K562 (cell line): ENCODE results near the gene NOL11. TPM values are rescaled to one million over a fixed set of nuclear protein-coding genes. Genes with fewer than 3 reads are reported as not detected.

Experiments used
- ATAC-seq: fragments of 200-7000 bp; cut with Tn5 transposase; 3 replicates; pipeline ENCODE4 v1.9.1; 2020; ENCODE audit warnings: moderate library complexity
- BruUV-seq: library from RNA; stranded (reverse); fragments of 400-500 nt; replicated peaks from 2 replicates; lab custom pipeline; 2021; lab: Mats Ljungman, UMichigan
- CTCF ChIA-PET: fragments of 300-600 bp; formaldehyde crosslinking; extraction: SDS; loops from one replicate; lab custom pipeline; 2021; ENCODE audit warnings: low intra/inter-chr PET ratio; lab: Yijun Ruan, JAX
- POLR2A ChIA-PET: fragments of 300-600, 350-650 bp; sonication (Branson Sonifier 250); formaldehyde crosslinking; extraction: SDS; loops from one replicate; lab custom pipeline; 2021; ENCODE audit warnings: antibody characterized with exemption, inconsistent platforms; lab: Yijun Ruan, JAX
- DNase-seq, 4 experiments: peaks; one replicate each; pipeline versions ENCODE4 v3.0.0 to v3.0.0-alpha.2; 2011 to 2018; ENCODE audit warnings: low spot score in 3 of 4, mixed read lengths in 3 of 4; ENCODE audit errors: extremely low read depth in 1 of 4
- FAIRE-seq: peaks from 2 replicates; lab custom pipeline; 2011; peaks lifted over from hg19 to GRCh38; lab: Jason Lieb, UNC
- H2AFZ ChIP-seq: 2 replicates; pipeline ENCODE4 v1.6.0; 2011; ENCODE audit warnings: low read depth, low read length, control low read depth, inconsistent platforms
- H3K27ac ChIP-seq: fragments of 200-600 bp; 3 replicates; pipeline ENCODE4 v1.8.0; 2011; ENCODE audit warnings: low read depth, mild to moderate bottlenecking, control low read depth, inconsistent platforms, low read length, moderate library complexity, mixed read lengths; ENCODE audit errors: extremely low read depth
- H3K27me3 ChIP-seq, 2 experiments: fragments of 300-600 bp in 1 of 2; 2 replicates in 1 of 2; 3 replicates in 1 of 2; pipeline versions ENCODE4 v1.6.0 to v1.8.0; 2011; ENCODE audit warnings: inconsistent platforms in 2 of 2, low read length in 2 of 2, mild to moderate bottlenecking in 1 of 2, mixed read lengths in 1 of 2, moderate library complexity in 1 of 2; ENCODE audit not compliant: control insufficient read depth in 2 of 2, insufficient read depth in 2 of 2
- H3K36me3 ChIP-seq: fragments of 300-600 bp; 3 replicates; pipeline ENCODE4 v1.8.0; 2011; ENCODE audit warnings: mild to moderate bottlenecking, low read length, inconsistent platforms; ENCODE audit not compliant: control insufficient read depth, insufficient read depth
- H3K4me1 ChIP-seq, 2 experiments: fragments of 200-600 bp in 1 of 2; replicated peaks in 1 of 2; 2 replicates in 1 of 2; 3 replicates in 1 of 2; pipeline versions ENCODE4 v1.5.1 to v1.8.0; 2011; ENCODE audit warnings: inconsistent platforms in 2 of 2, low read length in 2 of 2, mild to moderate bottlenecking in 1 of 2, mixed read lengths in 1 of 2, moderate library complexity in 1 of 2; ENCODE audit not compliant: control insufficient read depth in 2 of 2, insufficient read depth in 2 of 2
- H3K4me2 ChIP-seq: 2 replicates; pipeline ENCODE4 v1.6.1; 2011; ENCODE audit warnings: low read length, control low read depth, inconsistent platforms, mixed read lengths; ENCODE audit not compliant: insufficient read depth
- H3K4me3 ChIP-seq: fragments of 200-600 bp; sonication (generic), shearing (Covaris generic); 2 replicates; pipeline ENCODE4 v1.5.1; 2016; ENCODE audit warnings: control low read depth, inconsistent platforms
- H3K79me2 ChIP-seq: fragments of 200-600 bp; 3 replicates; pipeline ENCODE4 v1.8.0; 2011; ENCODE audit warnings: low read length, inconsistent platforms; ENCODE audit not compliant: control insufficient read depth, insufficient read depth
- H3K9ac ChIP-seq, 2 experiments: 2 replicates each; pipeline versions ENCODE4 v1.6.0 to v1.6.1; 2011; ENCODE audit warnings: low read depth in 2 of 2, low read length in 2 of 2, control low read depth in 1 of 2, inconsistent platforms in 1 of 2, mild to moderate bottlenecking in 1 of 2, mixed read lengths in 1 of 2; ENCODE audit not compliant: insufficient read depth in 1 of 2
- H3K9me1 ChIP-seq: one replicate; pipeline ENCODE4 v1.6.0; 2011; ENCODE audit warnings: inconsistent platforms, mild to moderate bottlenecking, low read length, moderate library complexity; ENCODE audit not compliant: control insufficient read depth, insufficient read depth
- H3K9me3 ChIP-seq: replicated peaks from 2 replicates; pipeline ENCODE4 v1.5.1; 2011; ENCODE audit warnings: low read depth, low read length, inconsistent platforms; ENCODE audit not compliant: control insufficient read depth, insufficient read depth
- H4K20me1 ChIP-seq: replicated peaks from 2 replicates; pipeline ENCODE4 v1.6.1; 2011; ENCODE audit warnings: low read length, inconsistent platforms, mixed read lengths; ENCODE audit not compliant: control insufficient read depth, insufficient read depth
- BRD4 ChIP-seq: fragments of 200-600 bp; sonication (generic); IDR thresholded peaks from 2 replicates; pipeline ENCODE4 v1.6.1; 2017; ENCODE audit warnings: inconsistent platforms
- MTA2 ChIP-seq: fragments of 450-650 bp; IDR thresholded peaks from 2 replicates; pipeline ENCODE4 v1.6.1; 2016; ENCODE audit warnings: low read depth
- PYGO2 ChIP-seq: fragments of 450-650 bp; IDR thresholded peaks from 2 replicates; pipeline ENCODE4 v1.6.1; 2016; ENCODE audit warnings: mild to moderate bottlenecking, missing genetic modification characterization, moderate library complexity, missing compliant biosample characterization
- RHOXF2B ChIP-seq: fragments of 250-450 bp; sonication (Bioruptor Pico); conservative IDR thresholded peaks from 2 replicates; pipeline ENCODE4 v1.5.1; 2021
- SNIP1 ChIP-seq: fragments of 450-650 bp; IDR thresholded peaks from 2 replicates; pipeline ENCODE4 v1.7.1; 2017; ENCODE audit warnings: low read depth, mild to moderate bottlenecking
- TCFL5 ChIP-seq: fragments of 250-450 bp; sonication (Bioruptor Pico); conservative IDR thresholded peaks from 2 replicates; pipeline ENCODE4 v1.6.1; 2021; ENCODE audit warnings: mild to moderate bottlenecking, moderate library complexity, matching md5 sums
- TEAD4 ChIP-seq, 2 experiments: sonication (generic) in 1 of 2; formaldehyde crosslinking in 1 of 2; IDR thresholded peaks; 2 replicates each; pipeline versions ENCODE4 v1.6.1 to v1.8.0; 2012 to 2022; ENCODE audit warnings: borderline replicate concordance in 1 of 2, inconsistent platforms in 1 of 2, low read length in 1 of 2, mild to moderate bottlenecking in 1 of 2, missing genetic modification reagents in 1 of 2
- YBX1 ChIP-seq: fragments of 450-650 bp; IDR thresholded peaks from 2 replicates; pipeline ENCODE4 v1.7.1; 2016; ENCODE audit warnings: mild to moderate bottlenecking
- ZC3H11A ChIP-seq: IDR thresholded peaks from 2 replicates; pipeline ENCODE4 v1.6.1; 2012; ENCODE audit warnings: low read depth, low read length, improper control_type of control experiment
- WGBS: fragments of 100-300 bp; shearing (Covaris generic); methylation state at CpG from one replicate; pipeline ENCODE4 v1.1.6; 2016; ENCODE audit warnings: low coverage, mixed read lengths; ENCODE audit not compliant: insufficient coverage; ENCODE audit errors: missing lambda C conversion rate; 5-methylcytosine and 5-hydroxymethylcytosine counted together
- in situ Hi-C: fragments of 300-500 bp; cut with MboI; formaldehyde crosslinking; loops from 4 replicates; pipeline ENCODE4 v1.15.0; 2018; ENCODE audit warnings: inconsistent platforms, mixed read lengths
- intact Hi-C: fragments of 100-400 bp; cut with micrococcal nuclease; formaldehyde crosslinking; loops from 2 replicates; pipeline ENCODE4 v1.14.2; 2022
- polyA plus RNA-seq, 8 experiments: library from polyadenylated mRNA; depleted of rRNA in 4 of 8; stranded (reverse) in 5 of 8; unstranded in 3 of 8; fragments of >200 nt; fragmentation: Nextera tagmentation in 2 of 8; fragmentation: Illumina TruSeq in 1 of 8; extraction: Ambion mirVana in 2 of 8; extraction: Trizol in 1 of 8; gene quantifications; 2 replicates each; pipeline versions ENCODE4 v1.2.1 to v1.2.3, GENCODE V29; 2011 to 2014; ENCODE audit warnings: inconsistent platforms in 1 of 8, missing spikeins in 1 of 8
- total RNA-seq, 7 experiments: library from RNA; depleted of rRNA in 6 of 7; stranded (reverse); fragments of >200 nt in 6 of 7; fragmentation: Illumina TruSeq in 2 of 7; extraction: Trizol in 2 of 7; gene quantifications; 2 replicates each; pipeline versions ENCODE4 v1.2.1 to v1.2.3, GENCODE V29; 2011 to 2021; ENCODE audit warnings: low replicate concordance in 1 of 7
- TF ChIP-seq, protein P1 (sequence below): fragments of 450-650 bp; IDR thresholded peaks from 2 replicates; pipeline ENCODE4 v1.6.1; 2017; ENCODE audit warnings: mild to moderate bottlenecking, moderate library complexity
- TF ChIP-seq, protein P2 (sequence below): fragments of 450-650 bp; formaldehyde crosslinking; IDR thresholded peaks from 2 replicates; pipeline ENCODE4 v1.4.0; 2020; ENCODE audit warnings: mild to moderate bottlenecking, mixed read lengths

NOL11 gene
- total and polyA plus RNA-seq, 9 of the 15 experiments (the other 6 are each of a cell fraction or from before 2014, with no cell fraction given): 61.1 to 175 (median 121) TPM

DNA sequence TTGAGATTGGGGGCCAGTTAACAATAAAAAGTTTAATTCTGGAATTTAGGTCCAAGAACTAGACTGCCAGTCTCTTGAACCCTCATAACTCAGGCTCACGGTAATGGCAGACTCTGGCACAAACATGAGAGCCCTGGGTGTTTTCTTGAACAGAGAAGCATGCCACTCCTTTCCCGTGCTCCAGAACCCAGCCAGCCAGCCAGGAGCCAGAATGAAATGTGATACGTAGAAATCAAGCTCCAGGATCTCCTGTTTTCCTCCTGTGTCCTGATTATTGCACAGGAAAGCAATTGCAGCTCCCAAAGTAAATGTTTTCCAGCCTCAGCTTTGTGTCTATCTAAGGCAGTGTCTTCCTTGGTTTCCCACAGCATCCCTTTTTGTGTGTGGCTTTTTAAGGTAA is 46.2 kb upstream of the NOL11 start:
- no peak for DNase-seq
- in situ Hi-C loops: no loop called here

More for the DNA sequence above, 46.2 kb upstream of the NOL11 start:
- Histone ChIP-seq H3K27me3 (peaks cover 27 to 33% of the 10 kb centered on the region in 2 experiments; a peak in 3 of 5 replicates), H3K36me3 (no peaks in the 10 kb centered on the region), H3K9ac (no peak overlapping the region), H3K79me2 (no peaks in the 10 kb centered on the region), H3K4me2 (no peak overlapping the region), H3K9me1 (no peaks in the 10 kb centered on the region), H2AFZ (no peak overlapping the region), H3K9me3 (no peaks in the 10 kb centered on the region), H4K20me1 (0 out of 2 replicates have a peak, but pooled peaks cover 4% of the 10 kb centered on the region), H3K27ac (no peak overlapping the region), H3K4me1 (peaks cover 0 to 3% of the 10 kb centered on the region in 2 experiments; a peak in 1 of 5 replicates), H3K4me3 (no peak overlapping the region)
- 3% methylated on average over 3 of the region's 3 CpGs for WGBS
- FAIRE-seq: no peak
- ChIA-PET CTCF (no interaction called here), POLR2A (no interaction called here)
- intact Hi-C loops: no loop called here
- BruUV-seq: no TSS peak
- no peak for ATAC-seq
- TF ChIP-seq SNIP1 (no peak), RHOXF2B (CRISPR knock-in tag) (no peak), PYGO2 (tag) (no peak), TCFL5 (CRISPR knock-in tag) (no peak), TEAD4 (IDR thresholded peaks at IDR 0.05; ENCODE audit: low read length) (no peak), TEAD4 (CRISPR knock-in tag; IDR thresholded peaks at IDR 0.05; ENCODE audit: borderline replicate concordance) (no peak), YBX1 (no peak), MTA2 (no peak), BRD4 (no peak), ZC3H11A (no peak)
- TF ChIP-seq, protein P1, sequence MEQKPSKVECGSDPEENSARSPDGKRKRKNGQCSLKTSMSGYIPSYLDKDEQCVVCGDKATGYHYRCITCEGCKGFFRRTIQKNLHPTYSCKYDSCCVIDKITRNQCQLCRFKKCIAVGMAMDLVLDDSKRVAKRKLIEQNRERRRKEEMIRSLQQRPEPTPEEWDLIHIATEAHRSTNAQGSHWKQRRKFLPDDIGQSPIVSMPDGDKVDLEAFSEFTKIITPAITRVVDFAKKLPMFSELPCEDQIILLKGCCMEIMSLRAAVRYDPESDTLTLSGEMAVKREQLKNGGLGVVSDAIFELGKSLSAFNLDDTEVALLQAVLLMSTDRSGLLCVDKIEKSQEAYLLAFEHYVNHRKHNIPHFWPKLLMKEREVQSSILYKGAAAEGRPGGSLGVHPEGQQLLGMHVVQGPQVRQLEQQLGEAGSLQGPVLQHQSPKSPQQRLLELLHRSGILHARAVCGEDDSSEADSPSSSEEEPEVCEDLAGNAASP: no peak
- TF ChIP-seq, protein P2, sequence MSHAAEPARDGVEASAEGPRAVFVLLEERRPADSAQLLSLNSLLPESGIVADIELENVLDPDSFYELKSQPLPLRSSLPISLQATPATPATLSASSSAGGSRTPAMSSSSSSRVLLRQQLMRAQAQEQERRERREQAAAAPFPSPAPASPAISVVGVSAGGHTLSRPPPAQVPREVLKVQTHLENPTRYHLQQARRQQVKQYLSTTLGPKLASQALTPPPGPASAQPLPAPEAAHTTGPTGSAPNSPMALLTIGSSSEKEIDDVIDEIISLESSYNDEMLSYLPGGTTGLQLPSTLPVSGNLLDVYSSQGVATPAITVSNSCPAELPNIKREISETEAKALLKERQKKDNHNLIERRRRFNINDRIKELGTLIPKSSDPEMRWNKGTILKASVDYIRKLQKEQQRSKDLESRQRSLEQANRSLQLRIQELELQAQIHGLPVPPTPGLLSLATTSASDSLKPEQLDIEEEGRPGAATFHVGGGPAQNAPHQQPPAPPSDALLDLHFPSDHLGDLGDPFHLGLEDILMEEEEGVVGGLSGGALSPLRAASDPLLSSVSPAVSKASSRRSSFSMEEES (CRISPR knock-in tag): no peak
